Neural cell (in vitro differentiated cells): Measurements from ENCODE around the gene DIP2C. TPM values are rescaled to one million over a fixed set of nuclear protein-coding genes. Genes with fewer than 3 reads are reported as not detected.

ENCODE experiments used
- H2AFZ ChIP-seq: fragments of 200-600, 300-800 bp; sonication (generic), shearing (Covaris generic); 2 replicates; pipeline ENCODE4 v1.6.0; 2014; ENCODE audit warnings: low read depth, mild to moderate bottlenecking, antibody characterized with exemption, low read length, moderate library complexity
- H3F3A ChIP-seq: fragments of 200-600 bp; shearing (Covaris generic); 2 replicates; pipeline ENCODE4 v1.6.1; 2016; ENCODE audit warnings: mild to moderate bottlenecking, moderate library complexity, mixed read lengths, antibody characterized with exemption, low read length; ENCODE audit not compliant: insufficient read depth, poor library complexity, severe bottlenecking
- H3K27ac ChIP-seq: fragments of 200-600, 300-800 bp; sonication (generic), shearing (Covaris generic); 2 replicates; pipeline ENCODE4 v1.5.1; 2014; ENCODE audit warnings: mild to moderate bottlenecking, low read length, moderate library complexity
- H3K27me3 ChIP-seq: fragments of 300-800, 200-600 bp; sonication (generic), shearing (Covaris generic); 2 replicates; pipeline ENCODE4 v1.6.0; 2014; ENCODE audit warnings: mild to moderate bottlenecking, low read depth, low read length, moderate library complexity; ENCODE audit not compliant: insufficient read depth
- H3K36me3 ChIP-seq: fragments of 300-800, 200-600 bp; sonication (generic), shearing (Covaris generic); 2 replicates; pipeline ENCODE4 v1.5.1; 2014; ENCODE audit warnings: mild to moderate bottlenecking, antibody characterized with exemption, low read length, moderate library complexity; ENCODE audit not compliant: insufficient read depth
- H3K4me2 ChIP-seq: fragments of 300-800, 200-600 bp; sonication (generic), shearing (Covaris generic); 2 replicates; pipeline ENCODE4 v1.6.0; 2014; ENCODE audit warnings: mild to moderate bottlenecking, low read length
- H3K4me3 ChIP-seq: fragments of 300-800, 200-600 bp; sonication (generic), shearing (Covaris generic); 2 replicates; pipeline ENCODE4 v1.5.1; 2014; ENCODE audit warnings: mild to moderate bottlenecking, low read length, moderate library complexity
- H3K79me2 ChIP-seq: fragments of 200-600 bp; shearing (Covaris generic); replicated peaks from 2 replicates; pipeline ENCODE4 v1.6.0; 2014; ENCODE audit warnings: mild to moderate bottlenecking, low read length, moderate library complexity; ENCODE audit not compliant: insufficient read depth
- H3K9ac ChIP-seq: fragments of 300-800, 200-600 bp; sonication (generic), shearing (Covaris generic); 2 replicates; pipeline ENCODE4 v1.6.1; 2016; ENCODE audit warnings: mild to moderate bottlenecking, low read length, mixed read lengths
- H3K9me2 ChIP-seq: fragments of 200-600 bp; shearing (Covaris generic); 2 replicates; pipeline ENCODE4 v1.6.1; 2016; ENCODE audit warnings: mild to moderate bottlenecking, low read length, mixed read lengths; ENCODE audit not compliant: insufficient read depth
- H3K9me3 ChIP-seq: fragments of 200-600, 300-800 bp; sonication (generic), shearing (Covaris generic); 2 replicates; pipeline ENCODE4 v1.6.1; 2016; ENCODE audit warnings: mild to moderate bottlenecking, mixed run types, low read length, moderate library complexity, mixed read lengths
- H4K20me1 ChIP-seq: fragments of 200-600 bp; shearing (Covaris generic); 2 replicates; pipeline ENCODE4 v1.6.1; 2016; ENCODE audit warnings: mild to moderate bottlenecking, mixed run types; ENCODE audit not compliant: insufficient read depth
- CTCF ChIP-seq: fragments of 450-650 bp; IDR thresholded peaks from 2 replicates; pipeline ENCODE4 v1.5.1; 2014; ENCODE audit warnings: antibody characterized with exemption, mild to moderate bottlenecking, moderate library complexity; ENCODE audit not compliant: poor library complexity, severe bottlenecking
- EP300 ChIP-seq: fragments of 450-650 bp; conservative IDR thresholded peaks from 2 replicates; pipeline ENCODE4 v1.6.1; 2014; ENCODE audit warnings: antibody characterized with exemption, mild to moderate bottlenecking, moderate library complexity; ENCODE audit not compliant: poor library complexity, severe bottlenecking
- EZH2 ChIP-seq: fragments of 200-600, 300-800 bp; shearing (Covaris generic), sonication (generic); IDR thresholded peaks from 2 replicates; pipeline ENCODE4 v1.6.1; 2014; ENCODE audit warnings: antibody characterized with exemption, low read length, borderline replicate concordance, mild to moderate bottlenecking; ENCODE audit not compliant: insufficient read depth, poor library complexity, severe bottlenecking
- MXI1 ChIP-seq: fragments of 450-650 bp; conservative IDR thresholded peaks from 2 replicates; pipeline ENCODE4 v1.6.1; 2014; ENCODE audit warnings: antibody characterized with exemption, mild to moderate bottlenecking; ENCODE audit not compliant: poor library complexity, severe bottlenecking
- POLR2AphosphoS5 ChIP-seq: IDR thresholded peaks from 2 replicates; pipeline ENCODE4 v1.6.1; 2012
- RAD21 ChIP-seq: fragments of 450-650 bp; conservative IDR thresholded peaks from 2 replicates; pipeline ENCODE4 v1.6.1; 2014; ENCODE audit warnings: antibody characterized with exemption, mild to moderate bottlenecking, moderate library complexity
- REST ChIP-seq: IDR thresholded peaks from 2 replicates; pipeline ENCODE4 v1.6.1; 2012; ENCODE audit warnings: borderline replicate concordance
- SMC3 ChIP-seq: fragments of 450-650 bp; conservative IDR thresholded peaks from 2 replicates; pipeline ENCODE4 v1.6.1; 2014; ENCODE audit warnings: antibody characterized with exemption, mild to moderate bottlenecking, moderate library complexity; ENCODE audit not compliant: poor library complexity
- TAF1 ChIP-seq: IDR thresholded peaks from 2 replicates; pipeline ENCODE4 v1.6.1; 2012; ENCODE audit warnings: low read depth
- polyA plus RNA-seq: library from polyadenylated mRNA; depleted of rRNA; stranded (reverse); fragments of >200 nt; gene quantifications from 2 replicates; pipeline ENCODE4 v1.2.3, GENCODE V29; 2014

The DIP2C gene
- polyA plus RNA-seq, 1 donor from 2014 or later: 24.1 TPM

GRCh38 chr10:273088-273487 is 416.4 kb downstream of the DIP2C start:
- no peaks in the 10 kb centered on the region for H3K36me3 ChIP-seq
- H3K9ac ChIP-seq: no peak overlapping the region
- no peaks in the 10 kb centered on the region for H3K9me2 ChIP-seq
- H3F3A ChIP-seq: no peaks in the 10 kb centered on the region
- H3K27ac ChIP-seq: no peak overlapping the region
- no peak for TF ChIP-seq RAD21
- TF ChIP-seq MXI1: no peak
- TF ChIP-seq SMC3: no peak
- TF ChIP-seq POLR2AphosphoS5: no peak
- TF ChIP-seq EZH2: no peak
- no peak for TF ChIP-seq REST
- no peak for TF ChIP-seq TAF1
- TF ChIP-seq EP300: no peak
- no peak for TF ChIP-seq CTCF
- no peaks in the 10 kb centered on the region for H3K27me3 ChIP-seq
- H3K79me2 ChIP-seq: no peaks in the 10 kb centered on the region
- no peak overlapping the region for H3K4me2 ChIP-seq
- H3K9me3 ChIP-seq: no peaks in the 10 kb centered on the region
- no peak overlapping the region for H2AFZ ChIP-seq
- no peaks in the 10 kb centered on the region for H4K20me1 ChIP-seq
- H3K4me3 ChIP-seq: no peak overlapping the region

GRCh38 chr10:271722-272121 is 417.7 kb downstream of the DIP2C start:
- H3K9me2 ChIP-seq: no peaks in the 10 kb centered on the region
- H3K4me3 ChIP-seq: no peak overlapping the region
- H3K9ac ChIP-seq: no peak overlapping the region
- no peak overlapping the region for H3K4me2 ChIP-seq
- H2AFZ ChIP-seq: no peak overlapping the region
- no peaks in the 10 kb centered on the region for H3F3A ChIP-seq
- H3K36me3 ChIP-seq: no peaks in the 10 kb centered on the region
- no peak for TF ChIP-seq POLR2AphosphoS5
- H3K9me3 ChIP-seq: no peaks in the 10 kb centered on the region
- no peaks in the 10 kb centered on the region for H4K20me1 ChIP-seq
- H3K27ac ChIP-seq: no peak overlapping the region
- H3K27me3 ChIP-seq: no peaks in the 10 kb centered on the region
- no peaks in the 10 kb centered on the region for H3K79me2 ChIP-seq

- H3K9me2 ChIP-seq: no peaks in the 10 kb centered on the region
- TF ChIP-seq REST (no peak), SMC3 (no peak), POLR2AphosphoS5 (no peak), TAF1 (no peak), MXI1 (no peak), CTCF (no peak), EP300 (no peak), RAD21 (no peak), EZH2 (no peak)
These were observed 418.3 kb downstream of the DIP2C start for GRCh38 chr10:271201-271600.

More at GRCh38 chr10:271201-271600, 418.3 kb downstream of the DIP2C start:
- Histone ChIP-seq H3K27ac (no peak overlapping the region), H3K4me2 (no peak overlapping the region), H3K9ac (no peak overlapping the region), H3K79me2 (no peaks in the 10 kb centered on the region), H3K27me3 (no peaks in the 10 kb centered on the region), H3F3A (no peaks in the 10 kb centered on the region), H4K20me1 (no peaks in the 10 kb centered on the region), H3K4me3 (no peak overlapping the region), H2AFZ (no peak overlapping the region), H3K36me3 (no peaks in the 10 kb centered on the region), H3K9me3 (no peaks in the 10 kb centered on the region)
